Endothelial cell of umbilical vein (primary cell): ENCODE measurements around the gene NKAIN4. TPM values are rescaled to one million over a fixed set of nuclear protein-coding genes. Genes with fewer than 3 reads are reported as not detected.

ENCODE experiments used
- BruUV-seq: library from RNA; stranded (reverse); fragments of 400-500 nt; replicated peaks from 2 replicates; lab custom pipeline; 2021; lab: Mats Ljungman, UMichigan
- CTCF ChIA-PET: fragments of 300-600, 350-600 bp; sonication (Branson Sonifier 250); formaldehyde crosslinking; loops from one replicate; lab custom pipeline; 2021; ENCODE audit warnings: antibody characterized with exemption, inconsistent platforms; lab: Charles Lee
- POLR2A ChIA-PET: fragments of 300-600, 350-600 bp; sonication (Branson Sonifier 250); formaldehyde crosslinking; loops from one replicate; lab custom pipeline; 2021; ENCODE audit warnings: antibody characterized with exemption, inconsistent platforms; lab: Charles Lee
- DNase-seq: peaks from one replicate; pipeline ENCODE4 v3.0.0-alpha.2; 2011; ENCODE audit warnings: low read depth, low spot score
- FAIRE-seq: peaks from 2 replicates; lab custom pipeline; 2011; peaks lifted over from hg19 to GRCh38; lab: Jason Lieb, UNC
- H2AFZ ChIP-seq: 2 replicates; pipeline ENCODE4 v1.6.0; 2012; ENCODE audit warnings: low read depth, low read length, control low read depth, inconsistent platforms
- H3K27ac ChIP-seq: 2 replicates; pipeline ENCODE4 v1.5.1; 2011; ENCODE audit warnings: low read depth, mild to moderate bottlenecking, control low read depth, low read length, moderate library complexity; ENCODE audit not compliant: insufficient read depth
- H3K27me3 ChIP-seq, 2 experiments: 2 replicates each; pipeline versions ENCODE4 v1.6.0 to v1.6.1; 2011; ENCODE audit warnings: low read length in 2 of 2, mixed read lengths in 1 of 2; ENCODE audit not compliant: control insufficient read depth in 2 of 2, insufficient read depth in 2 of 2
- H3K36me3 ChIP-seq, 2 experiments: 2 replicates in 1 of 2; 3 replicates in 1 of 2; pipeline ENCODE4 v1.5.1; 2011; ENCODE audit warnings: low read length in 2 of 2, mild to moderate bottlenecking in 1 of 2, moderate library complexity in 1 of 2; ENCODE audit not compliant: control insufficient read depth in 2 of 2, insufficient read depth in 2 of 2; ENCODE audit errors: extremely low read depth in 1 of 2
- H3K4me1 ChIP-seq: 3 replicates; pipeline ENCODE4 v1.5.1; 2011; ENCODE audit warnings: mild to moderate bottlenecking, low read length; ENCODE audit not compliant: control insufficient read depth, insufficient read depth; ENCODE audit errors: extremely low read depth
- H3K4me2 ChIP-seq: 2 replicates; pipeline ENCODE4 v1.6.1; 2011; ENCODE audit warnings: low read length, control low read depth, mixed read lengths; ENCODE audit not compliant: insufficient read depth
- H3K4me3 ChIP-seq, 3 experiments: fragments of 200-600 bp in 1 of 3; sonication (generic), shearing (Covaris generic) in 1 of 3; replicated peaks in 1 of 3; 2 replicates each; pipeline ENCODE4 v1.5.1; 2011 to 2016; ENCODE audit warnings: control low read depth in 3 of 3, low read length in 3 of 3, mild to moderate bottlenecking in 2 of 3, inconsistent platforms in 1 of 3, low read depth in 1 of 3, moderate library complexity in 1 of 3; ENCODE audit not compliant: insufficient read depth in 1 of 3
- H3K79me2 ChIP-seq: 2 replicates; pipeline ENCODE4 v1.6.0; 2012; ENCODE audit warnings: low read length, inconsistent platforms; ENCODE audit not compliant: control insufficient read depth, insufficient read depth
- H3K9ac ChIP-seq: replicated peaks from 2 replicates; pipeline ENCODE3; 2011; ENCODE audit warnings: low read length, control low read depth; ENCODE audit not compliant: insufficient read depth; ENCODE audit errors: extremely low read depth
- H3K9me1 ChIP-seq: replicated peaks from 3 replicates; pipeline ENCODE4 v1.6.0; 2011; ENCODE audit warnings: mild to moderate bottlenecking, low read length; ENCODE audit not compliant: control insufficient read depth, insufficient read depth; ENCODE audit errors: extremely low read depth
- H3K9me3 ChIP-seq: replicated peaks from 2 replicates; pipeline ENCODE4 v1.5.1; 2012; ENCODE audit warnings: low read length, inconsistent platforms; ENCODE audit not compliant: control insufficient read depth, insufficient read depth
- H4K20me1 ChIP-seq: replicated peaks from 2 replicates; pipeline ENCODE3; 2011; ENCODE audit warnings: mild to moderate bottlenecking, low read length; ENCODE audit not compliant: control insufficient read depth, insufficient read depth; ENCODE audit errors: extremely low read depth
- CTCF ChIP-seq, 2 donors: IDR thresholded peaks; 1 replicate in 1 of 2; 2 replicates in 1 of 2; pipeline ENCODE4 v1.5.1; 2011; ENCODE audit warnings: low read length in 2 of 2, mild to moderate bottlenecking in 2 of 2, moderate library complexity in 2 of 2, control low read depth in 1 of 2, inconsistent platforms in 1 of 2, low read depth in 1 of 2; ENCODE audit not compliant: insufficient read depth in 1 of 2; ENCODE audit errors: extremely low read depth in 1 of 2
- EZH2 ChIP-seq: IDR thresholded peaks from 2 replicates; pipeline ENCODE4 v1.6.1; 2012; ENCODE audit warnings: borderline replicate concordance, low read depth, mild to moderate bottlenecking, moderate library complexity, low read length, inconsistent platforms; ENCODE audit not compliant: severe bottlenecking
- FOS ChIP-seq: IDR thresholded peaks from 2 replicates; pipeline ENCODE4 v1.6.1; 2011; ENCODE audit warnings: mild to moderate bottlenecking, low read length, moderate library complexity, borderline replicate concordance; ENCODE audit not compliant: insufficient read depth
- GATA2 ChIP-seq: IDR thresholded peaks from 2 replicates; pipeline ENCODE4 v1.7.0; 2011; ENCODE audit warnings: low read depth, mild to moderate bottlenecking, moderate library complexity, mixed read lengths, low read length; ENCODE audit not compliant: insufficient read length, insufficient read depth
- JUN ChIP-seq: IDR thresholded peaks from 2 replicates; pipeline ENCODE4 v1.6.1; 2011; ENCODE audit warnings: borderline replicate concordance, low read depth; ENCODE audit not compliant: insufficient read length, insufficient read depth
- MYC ChIP-seq: IDR thresholded peaks from one replicate; pipeline ENCODE4 v1.6.1; 2011; ENCODE audit warnings: mild to moderate bottlenecking, low read depth, low read length
- POLR2A ChIP-seq: IDR thresholded peaks from 2 replicates; pipeline ENCODE4 v1.6.1; 2012; ENCODE audit warnings: low read depth, mild to moderate bottlenecking, control low read depth, low read length
- POLR2AphosphoS5 ChIP-seq: IDR thresholded peaks from 2 replicates; pipeline ENCODE4 v1.6.1; 2012; ENCODE audit warnings: low read depth, mild to moderate bottlenecking, control low read depth, low read length, moderate library complexity; ENCODE audit not compliant: insufficient read depth
- dilution Hi-C: fragments of 300-500 bp; cut with MboI; formaldehyde crosslinking; loops from one replicate; pipeline ENCODE4 v1.15.0; 2019; ENCODE audit warnings: low sequenced_read_pairs; ENCODE audit not compliant: extremely low pct_ligation_motif_present
- intact Hi-C: fragments of 100-400 bp; cut with micrococcal nuclease; formaldehyde crosslinking; loops from one replicate; pipeline ENCODE4 v1.10.0; 2022
- polyA plus RNA-seq, 4 experiments: library from polyadenylated mRNA; depleted of rRNA in 3 of 4; stranded (reverse) in 3 of 4; unstranded in 1 of 4; fragments of >200 nt; gene quantifications; 2 replicates each; pipeline versions ENCODE4 v1.2.1 to v1.2.3, GENCODE V29; 2011 to 2012; ENCODE audit warnings: missing spikeins in 1 of 4
- total RNA-seq: library from RNA; stranded (reverse); gene quantifications from 2 replicates; pipeline ENCODE4 v1.2.3, GENCODE V29; 2021
- TF ChIP-seq, protein P1 (sequence below): IDR thresholded peaks from 2 replicates; pipeline ENCODE4 v1.6.1; 2011; ENCODE audit not compliant: insufficient read depth, insufficient read length

The NKAIN4 gene
- total and polyA plus RNA-seq, 2 donors (not counting 3 experiments of a cell fraction or from before 2014, with no cell fraction given): 0.04 TPM; not detected in 1

DNA sequence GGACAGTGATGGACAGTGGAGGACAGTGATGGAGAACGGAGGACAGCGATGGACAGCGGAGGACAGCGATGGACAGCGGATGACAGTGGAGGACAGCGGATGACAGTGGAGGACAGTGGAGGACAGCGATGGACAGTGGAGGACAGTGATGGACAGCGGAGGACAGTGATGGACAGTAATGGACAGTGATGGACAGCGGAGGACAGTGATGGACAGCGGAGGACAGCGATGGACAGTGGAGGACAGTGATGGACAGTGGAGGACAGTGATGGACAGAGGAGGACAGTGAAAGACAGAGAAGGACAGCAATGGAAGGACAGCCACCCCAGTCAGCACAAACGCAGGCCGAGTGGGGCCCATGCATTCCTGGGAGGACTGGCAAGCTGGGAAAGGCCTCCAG lies 3.4 kb upstream of the NKAIN4 start:
- FAIRE-seq (no peak), DNase-seq (no peak)
- no TSS peak for BruUV-seq
- Histone ChIP-seq H3K36me3 (no peaks in the 10 kb centered on the region), H4K20me1 (no peaks in the 10 kb centered on the region), H3K9me1 (no peaks in the 10 kb centered on the region), H3K4me1 (no peaks in the 10 kb centered on the region), H3K4me2 (no peak overlapping the region), H3K27me3 (peaks cover 37 to 41% of the 10 kb centered on the region in 2 experiments), H3K79me2 (no peaks in the 10 kb centered on the region), H3K27ac (no peak overlapping the region), H2AFZ (no peak overlapping the region), H3K9me3 (no peaks in the 10 kb centered on the region), H3K9ac (no peak overlapping the region), H3K4me3 (no peak overlapping the region)
- POLR2A ChIA-PET: no interaction called here
- CTCF ChIA-PET: interaction anchor here (2.4 kb wide), 1 partner anchor 34 kb away, joined by 9 read pairs; no protein-coding TSS in a partner anchor
- intact Hi-C loops (no loop called here), dilution Hi-C loops (no loop called here)
- TF ChIP-seq JUN (no peak), POLR2A (no peak), FOS (no peak), EZH2 (no peak), CTCF (IDR thresholded peaks at IDR 0.05; ENCODE audit: extremely low read depth in 1 of 2, insufficient read depth in 1 of 2, low read depth in 1 of 2, low read length in 2 of 2) (no peak), POLR2AphosphoS5 (no peak), GATA2 (no peak), MYC (no peak)
- TF ChIP-seq, protein P1, sequence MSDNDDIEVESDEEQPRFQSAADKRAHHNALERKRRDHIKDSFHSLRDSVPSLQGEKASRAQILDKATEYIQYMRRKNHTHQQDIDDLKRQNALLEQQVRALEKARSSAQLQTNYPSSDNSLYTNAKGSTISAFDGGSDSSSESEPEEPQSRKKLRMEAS: no peak
